Natural killer cell treated with Interleukin-12 subunit alpha and Interleukin-12 subunit beta and Interleukin-15 and Interleukin-18, amount 100 ng/mL, for 72 hours (primary cell): Measurements from ENCODE around the gene HHIP. TPM values are rescaled to one million over a fixed set of nuclear protein-coding genes. Genes with fewer than 3 reads are reported as not detected.

ENCODE experiments used
- ATAC-seq, 2 donors: fragments of 150-1000 bp; cut with Tn5 transposase in 1 of 2; sonication (Bioruptor Pico), chemical (Tn5 transposase) in 1 of 2; 2 replicates each; pipeline ENCODE4 v1.10.0; 2021
- DNase-seq: peaks from one replicate; pipeline ENCODE4 v3.0.0; 2022; ENCODE audit warnings: low spot score
- H3K27ac Mint-ChIP-seq, 2 donors: 1 replicate in 1 of 2; 2 replicates in 1 of 2; pipeline ENCODE4 v1.8.0; 2022; ENCODE audit warnings: mixed read lengths in 2 of 2, mild to moderate bottlenecking in 1 of 2, moderate library complexity in 1 of 2
- H3K27me3 Mint-ChIP-seq, 2 donors: 1 replicate in 1 of 2; 2 replicates in 1 of 2; pipeline ENCODE4 v1.8.0; 2022; ENCODE audit warnings: mixed read lengths in 2 of 2
- H3K36me3 Mint-ChIP-seq: one replicate; pipeline ENCODE4 v1.8.0; 2022; ENCODE audit warnings: mixed read lengths
- H3K4me1 Mint-ChIP-seq, 2 donors: 1 replicate in 1 of 2; 2 replicates in 1 of 2; pipeline ENCODE4 v1.8.0; 2022; ENCODE audit warnings: low read depth in 2 of 2, mixed read lengths in 2 of 2, mild to moderate bottlenecking in 1 of 2
- H3K4me3 Mint-ChIP-seq: one replicate; pipeline ENCODE4 v1.8.0; 2022; ENCODE audit warnings: mixed read lengths
- H3K9me3 Mint-ChIP-seq: 2 replicates; pipeline ENCODE4 v1.8.0; 2022; ENCODE audit warnings: mixed read lengths
- total RNA-seq, 2 donors: library from RNA; stranded (reverse); gene quantifications; one replicate each; pipeline ENCODE4 v1.2.3, GENCODE V29; 2022

Gene HHIP
- total RNA-seq, 2 donors from 2014 or later: not detected

DNA sequence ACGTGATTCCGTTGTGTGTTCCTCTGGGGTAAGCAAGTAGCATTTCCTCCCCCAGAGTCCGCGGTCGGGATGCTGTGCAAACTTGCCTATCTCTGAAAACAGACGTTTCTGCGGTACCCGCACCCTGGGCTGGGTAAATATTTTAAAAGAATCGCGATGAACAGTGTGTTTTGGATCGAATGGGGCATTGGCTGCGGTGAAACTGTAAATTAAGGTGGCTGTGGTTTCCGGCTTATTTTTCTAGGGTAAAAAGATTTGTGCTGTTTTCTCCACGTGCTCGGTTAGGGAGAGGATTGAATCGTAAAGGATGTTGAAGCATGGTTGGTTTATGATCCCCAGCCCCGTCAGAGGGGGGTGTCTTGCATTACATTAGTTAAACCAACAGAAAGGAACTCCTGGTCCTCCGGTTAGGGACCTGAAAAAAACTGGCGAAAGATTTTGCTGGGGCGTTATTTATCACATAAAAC lies 1.2 kb downstream of the HHIP start:
- ATAC-seq (peak; percentile 37 to 38), DNase-seq (no peak)

DNA sequence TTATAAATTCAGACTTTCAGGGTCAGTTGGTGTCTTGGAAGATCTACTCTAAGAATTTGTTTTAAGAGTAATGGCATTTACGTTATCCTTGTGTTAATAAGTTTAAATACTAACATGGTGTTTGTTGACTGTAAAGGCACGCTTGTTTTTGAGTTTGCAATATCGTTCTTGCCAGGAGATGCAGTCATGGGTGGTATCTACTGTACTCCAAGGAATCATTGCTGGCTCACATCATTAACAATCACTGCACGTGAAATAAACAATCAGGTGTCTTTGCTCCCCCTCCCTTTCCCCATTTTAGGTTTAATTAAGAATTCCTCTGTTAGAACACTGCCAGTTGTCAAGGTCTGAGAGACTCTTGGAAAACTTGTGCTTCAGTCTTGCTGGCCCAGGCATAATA lies 1.6 kb downstream of the HHIP start:
- Mint-ChIP-seq H3K27me3 (peaks cover 22 to 34% of the 10 kb centered on the region in 2 donors), H3K36me3 (no peaks in the 10 kb centered on the region), H3K9me3 (no peaks in the 10 kb centered on the region), H3K4me3 (peak overlapping the region; percentile 76), H3K27ac (no peak overlapping the region), H3K4me1 (peaks cover 15 to 24% of the 10 kb centered on the region in 2 donors)
- no peak for DNase-seq
- no peak for ATAC-seq

More for the DNA sequence above, 1.2 kb downstream of the HHIP start:
- Mint-ChIP-seq H3K4me1 (peaks cover 15 to 24% of the 10 kb centered on the region in 2 donors), H3K36me3 (no peaks in the 10 kb centered on the region), H3K27ac (no peak overlapping the region), H3K27me3 (peaks cover 22 to 34% of the 10 kb centered on the region in 2 donors), H3K9me3 (no peaks in the 10 kb centered on the region), H3K4me3 (peak overlapping the region; percentile 76)

DNA sequence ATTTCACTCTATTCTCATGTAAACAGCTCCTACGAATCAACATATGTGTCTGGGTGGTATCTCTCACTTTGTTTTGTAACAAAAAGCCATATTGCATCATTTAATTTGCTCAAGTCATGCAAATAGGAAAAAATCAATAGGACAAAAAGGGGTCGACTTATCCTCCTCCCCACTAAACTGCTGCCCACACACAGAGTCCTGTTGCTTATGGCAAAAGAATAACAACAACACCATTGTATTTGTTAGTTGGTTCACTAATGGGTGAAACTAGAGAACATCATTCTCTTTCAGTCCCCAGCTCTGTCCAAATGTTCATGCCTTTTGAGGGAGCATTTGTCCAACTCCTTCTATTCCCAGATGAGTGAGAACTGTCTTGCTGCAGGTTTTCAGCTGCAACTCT lies 2.1 kb downstream of the HHIP start:
- H3K36me3 Mint-ChIP-seq: no peaks in the 10 kb centered on the region
- no peak overlapping the region for H3K27ac Mint-ChIP-seq
- ATAC-seq (no peak), DNase-seq (no peak)
- H3K9me3 Mint-ChIP-seq: no peaks in the 10 kb centered on the region
- H3K27me3 Mint-ChIP-seq: peaks cover 22 to 34% of the 10 kb centered on the region in 2 donors
- H3K4me1 Mint-ChIP-seq: peaks cover 15 to 24% of the 10 kb centered on the region in 2 donors
- H3K4me3 Mint-ChIP-seq: no peak overlapping the region

DNA sequence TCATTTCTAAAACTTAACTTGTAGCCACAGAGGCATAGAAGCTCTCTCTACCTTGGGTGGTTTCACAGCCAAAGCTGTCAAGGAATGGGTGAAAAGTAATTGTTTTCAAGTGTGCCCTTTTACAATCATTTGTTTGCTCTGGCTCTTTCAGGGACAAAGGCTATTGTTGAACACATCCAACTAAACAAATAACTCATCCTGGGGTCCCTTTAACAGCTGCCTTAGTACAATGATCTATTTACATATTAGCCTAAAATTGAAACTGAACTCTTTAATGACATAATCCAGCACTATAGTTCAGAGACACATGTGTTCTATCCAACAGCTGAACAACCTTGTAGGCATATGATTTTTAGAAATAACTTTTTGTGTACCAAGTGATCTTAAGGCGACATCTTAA lies 3.7 kb downstream of the HHIP start:
- peaks cover 15 to 24% of the 10 kb centered on the region in 2 donors for H3K4me1 Mint-ChIP-seq
- H3K4me3 Mint-ChIP-seq: no peak overlapping the region
- no peaks in the 10 kb centered on the region for H3K9me3 Mint-ChIP-seq
- DNase-seq (no peak), ATAC-seq (no peak)
- H3K36me3 Mint-ChIP-seq: no peaks in the 10 kb centered on the region
- peaks cover 22 to 34% of the 10 kb centered on the region in 2 donors for H3K27me3 Mint-ChIP-seq
- H3K27ac Mint-ChIP-seq: no peak overlapping the region

DNA sequence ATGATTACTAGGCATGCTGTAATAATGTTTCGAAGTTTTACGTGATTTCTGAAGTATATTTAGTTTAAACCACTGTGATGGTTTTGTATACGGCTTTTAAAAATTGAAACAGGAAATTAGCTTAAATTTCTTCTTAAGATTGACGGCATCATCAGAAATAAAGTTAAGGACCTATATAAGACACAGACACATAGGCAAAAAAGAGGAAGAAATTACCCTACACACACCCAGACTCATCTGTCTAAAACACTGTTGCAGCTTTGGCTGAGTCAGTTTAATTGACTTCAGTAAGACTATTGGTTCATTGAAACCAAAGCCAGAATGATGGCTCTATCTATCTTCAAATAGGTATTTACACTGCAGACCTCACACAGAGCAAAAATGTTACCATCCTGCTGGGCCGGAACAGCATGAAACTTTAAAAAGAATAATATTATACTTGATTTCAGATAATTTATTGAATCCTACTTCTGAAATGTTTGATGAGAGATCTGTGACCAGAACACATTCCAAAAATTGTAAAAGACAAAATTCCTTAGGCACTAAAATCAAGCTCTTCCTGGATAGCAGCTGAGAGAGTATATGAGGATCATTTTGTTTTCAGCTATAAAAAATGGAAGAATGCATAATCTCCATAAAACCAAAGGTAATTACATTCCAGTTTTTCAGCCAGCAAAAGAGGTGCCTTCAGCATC lies 4.5 kb downstream of the HHIP start:
- Mint-ChIP-seq H3K4me1 (peaks cover 15 to 24% of the 10 kb centered on the region in 2 donors), H3K27ac (no peak overlapping the region), H3K27me3 (peaks cover 22 to 34% of the 10 kb centered on the region in 2 donors), H3K4me3 (no peak overlapping the region), H3K9me3 (no peaks in the 10 kb centered on the region), H3K36me3 (no peaks in the 10 kb centered on the region)
- DNase-seq (no peak), ATAC-seq (no peak)

DNA sequence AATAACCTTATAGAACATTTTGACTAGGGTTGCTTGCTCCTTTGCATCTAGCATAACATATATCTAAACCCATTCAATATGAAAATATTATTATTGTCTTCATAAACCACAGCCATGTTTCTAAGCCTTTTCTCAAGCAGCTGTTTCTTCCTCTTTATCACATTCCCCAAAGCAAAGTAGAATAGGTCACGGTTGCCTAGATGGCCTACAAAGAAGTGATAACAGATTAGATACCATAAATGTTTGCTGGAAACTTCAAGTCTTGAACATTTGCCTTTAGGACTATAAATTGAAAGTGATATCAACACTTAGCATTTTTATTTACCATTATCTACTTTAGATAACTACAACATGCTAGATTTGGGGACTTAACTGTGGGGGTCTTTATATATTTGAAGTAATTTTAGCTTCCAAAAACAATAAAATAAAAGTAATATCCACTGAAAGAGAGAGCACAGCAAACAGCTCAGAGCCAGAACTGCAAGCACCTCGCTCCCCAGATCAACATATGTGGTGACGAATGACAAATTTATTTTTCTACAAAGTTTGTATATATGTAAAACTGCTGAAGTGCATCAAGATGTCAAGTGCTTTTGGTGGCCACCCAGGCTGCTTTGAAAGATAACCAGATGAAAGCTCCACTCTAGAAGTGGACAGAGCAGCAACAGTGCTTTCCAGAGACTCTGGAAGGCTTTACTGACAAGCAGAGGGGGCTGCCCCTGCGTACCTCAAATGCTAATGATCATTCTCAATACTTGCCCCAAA lies 8.0 kb downstream of the HHIP start:
- no peak overlapping the region for H3K27ac Mint-ChIP-seq
- H3K27me3 Mint-ChIP-seq: peaks cover 4 to 8% of the 10 kb centered on the region in 2 donors
- DNase-seq (no peak), ATAC-seq (no peak)
- no peaks in the 10 kb centered on the region for H3K36me3 Mint-ChIP-seq
- no peak overlapping the region for H3K4me3 Mint-ChIP-seq
- no peaks in the 10 kb centered on the region for H3K9me3 Mint-ChIP-seq
- no peaks in the 10 kb centered on the region for H3K4me1 Mint-ChIP-seq

DNA sequence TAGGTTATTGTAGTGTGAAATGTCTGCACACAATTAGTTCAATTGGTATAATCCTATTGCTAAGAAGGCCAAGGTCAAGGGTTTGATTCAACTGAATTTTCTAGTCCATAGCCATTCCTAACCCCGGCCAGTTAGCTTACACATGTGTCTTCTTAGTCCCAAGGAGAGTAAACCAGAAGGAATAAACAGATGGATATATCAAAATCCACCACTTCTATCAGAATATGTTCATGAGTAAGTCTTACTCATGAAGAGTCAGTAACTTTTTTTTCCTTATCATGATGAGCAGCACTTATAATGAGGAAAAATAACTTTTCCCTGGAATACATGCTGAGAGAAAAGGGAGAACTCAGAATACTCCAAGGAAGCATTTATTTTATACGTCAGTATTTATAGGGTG lies 9.5 kb downstream of the HHIP start:
- no peaks in the 10 kb centered on the region for H3K36me3 Mint-ChIP-seq
- no peak overlapping the region for H3K27ac Mint-ChIP-seq
- no peaks in the 10 kb centered on the region for H3K4me1 Mint-ChIP-seq
- no peaks in the 10 kb centered on the region for H3K9me3 Mint-ChIP-seq
- peaks cover 0 to 4% of the 10 kb centered on the region in 2 donors for H3K27me3 Mint-ChIP-seq
- ATAC-seq (no peak), DNase-seq (no peak)
- no peak overlapping the region for H3K4me3 Mint-ChIP-seq

DNA sequence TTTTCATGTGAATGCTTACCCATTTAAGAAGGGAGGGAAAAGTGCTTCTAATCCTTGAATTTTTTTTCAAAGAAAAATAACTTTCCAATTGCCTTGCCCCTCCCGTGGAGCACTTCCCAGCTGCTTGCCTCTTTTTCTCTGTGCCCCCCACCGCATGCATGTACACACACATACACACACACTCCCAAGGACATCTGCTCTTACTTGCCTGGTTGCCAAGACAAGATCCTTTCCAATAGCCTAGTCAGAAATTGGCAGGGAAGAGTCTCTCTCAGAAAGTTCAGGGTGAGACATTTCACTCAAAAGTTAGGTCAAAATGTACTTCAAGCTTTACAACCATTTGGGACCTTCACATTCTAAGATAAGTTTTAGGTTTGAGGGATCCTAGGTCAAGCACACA lies 10.9 kb downstream of the HHIP start:
- Mint-ChIP-seq H3K36me3 (no peaks in the 10 kb centered on the region), H3K4me3 (no peak overlapping the region), H3K4me1 (no peaks in the 10 kb centered on the region), H3K27me3 (peaks cover 0 to 4% of the 10 kb centered on the region in 2 donors), H3K9me3 (no peaks in the 10 kb centered on the region), H3K27ac (no peak overlapping the region)
- DNase-seq (no peak), ATAC-seq (no peak)

DNA sequence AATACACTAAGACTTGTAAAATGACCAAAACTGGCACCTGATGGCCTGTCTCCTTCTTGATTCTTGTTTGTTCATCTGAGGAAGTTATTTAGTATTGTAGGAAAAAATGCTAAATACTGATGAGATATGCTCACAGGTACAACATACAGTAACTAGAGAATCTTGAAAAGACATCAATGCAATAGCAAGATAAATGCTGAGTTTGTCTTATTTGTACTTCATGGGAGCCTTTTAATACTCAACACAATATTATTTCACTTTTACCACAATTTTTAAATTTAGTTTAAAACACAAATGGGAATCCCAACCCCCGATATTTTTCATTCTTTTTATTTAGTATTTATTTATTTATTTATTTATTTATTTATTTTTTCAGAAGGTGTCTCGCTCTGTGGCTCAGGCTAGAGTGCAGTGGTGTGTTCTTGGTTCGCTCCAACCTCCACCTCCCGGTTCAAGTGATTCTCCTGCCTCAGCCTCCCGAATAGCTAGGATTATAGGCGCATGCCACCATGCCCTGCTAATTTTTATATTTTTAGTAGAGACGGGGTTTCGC lies 12.1 kb downstream of the HHIP start:
- no peak for ATAC-seq
- Mint-ChIP-seq H3K4me3 (no peak overlapping the region), H3K27me3 (peaks cover 0 to 4% of the 10 kb centered on the region in 2 donors), H3K36me3 (no peaks in the 10 kb centered on the region), H3K9me3 (no peaks in the 10 kb centered on the region), H3K27ac (no peak overlapping the region), H3K4me1 (no peaks in the 10 kb centered on the region)
- DNase-seq: no peak

DNA sequence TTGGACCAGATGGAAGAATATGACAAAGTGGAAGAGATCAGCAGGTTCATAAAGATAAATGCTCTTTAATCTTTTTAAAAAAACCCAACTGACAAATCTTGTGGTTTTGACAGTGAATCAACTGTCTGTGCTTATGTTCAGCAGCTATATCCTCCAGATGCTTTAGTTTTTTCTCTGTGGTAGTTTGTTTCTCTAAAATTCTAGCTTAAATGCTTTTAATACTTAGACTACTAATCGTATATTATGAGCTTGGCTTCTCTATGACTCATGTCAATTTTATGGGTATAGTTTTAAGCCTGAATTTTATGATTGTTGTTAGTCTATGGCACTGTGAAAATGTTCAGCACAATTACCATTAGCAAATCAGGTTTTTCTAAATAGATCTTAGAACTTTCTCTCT lies 12.9 kb downstream of the HHIP start:
- no peak overlapping the region for H3K4me3 Mint-ChIP-seq
- peaks cover 0 to 4% of the 10 kb centered on the region in 2 donors for H3K27me3 Mint-ChIP-seq
- H3K36me3 Mint-ChIP-seq: no peaks in the 10 kb centered on the region
- ATAC-seq (no peak), DNase-seq (no peak)
- H3K9me3 Mint-ChIP-seq: no peaks in the 10 kb centered on the region
- no peak overlapping the region for H3K27ac Mint-ChIP-seq
- H3K4me1 Mint-ChIP-seq: peaks cover 0 to under 1% of the 10 kb centered on the region in 2 donors

DNA sequence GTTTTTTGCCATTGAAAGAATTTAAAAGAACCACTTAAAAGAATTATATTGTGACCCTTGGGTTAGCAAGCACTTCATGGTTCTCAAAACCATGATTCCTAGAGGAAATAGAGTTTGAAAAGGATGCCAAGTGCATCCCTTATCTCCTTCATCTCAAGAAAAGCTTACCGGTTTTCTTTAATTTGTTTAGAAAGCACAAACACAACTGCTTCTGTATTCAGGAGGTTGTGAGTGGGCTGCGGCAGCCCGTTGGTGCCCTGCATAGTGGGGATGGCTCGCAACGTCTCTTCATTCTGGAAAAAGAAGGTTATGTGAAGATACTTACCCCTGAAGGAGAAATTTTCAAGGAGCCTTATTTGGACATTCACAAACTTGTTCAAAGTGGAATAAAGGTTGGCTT lies 13.5 kb downstream of the HHIP start:
- no peak for ATAC-seq
- peaks cover 0 to 4% of the 10 kb centered on the region in 2 donors for H3K27me3 Mint-ChIP-seq
- H3K9me3 Mint-ChIP-seq: no peaks in the 10 kb centered on the region
- no peak overlapping the region for H3K27ac Mint-ChIP-seq
- no peak for DNase-seq
- no peaks in the 10 kb centered on the region for H3K36me3 Mint-ChIP-seq
- H3K4me1 Mint-ChIP-seq: peaks cover 0 to 4% of the 10 kb centered on the region in 2 donors
- H3K4me3 Mint-ChIP-seq: no peak overlapping the region

DNA sequence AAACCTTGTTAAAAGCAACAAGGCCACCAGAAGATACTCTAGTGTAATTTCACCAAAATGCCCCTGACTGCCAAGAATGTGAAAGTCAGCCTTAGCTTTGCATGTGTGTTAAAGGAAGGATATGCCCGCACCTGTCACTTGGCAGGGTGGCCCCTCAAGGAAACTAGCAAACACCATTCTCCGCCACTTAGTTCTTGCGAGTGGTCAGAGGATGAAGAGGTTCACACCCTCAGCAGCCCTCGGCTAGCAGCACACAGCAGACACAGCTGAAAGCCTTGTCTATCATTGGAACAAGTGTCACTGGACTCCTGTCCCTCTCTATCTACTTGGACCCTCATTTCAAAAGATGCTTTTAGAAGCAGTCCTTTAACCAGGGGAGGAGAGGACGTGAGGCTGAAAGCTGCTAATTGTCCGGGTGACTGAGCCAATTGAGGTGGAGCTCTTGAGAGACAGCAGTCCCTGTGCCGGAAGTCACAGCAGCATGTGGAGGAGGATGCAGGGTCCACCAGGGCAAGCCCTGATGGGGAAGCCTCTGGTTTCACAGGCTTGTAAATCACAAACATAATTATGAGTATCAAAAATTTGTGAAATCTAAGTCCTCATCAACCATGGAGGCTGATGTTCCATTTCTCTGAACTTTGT lies 18.0 kb downstream of the HHIP start:
- Mint-ChIP-seq H3K4me3 (no peak overlapping the region), H3K4me1 (peaks cover 0 to 4% of the 10 kb centered on the region in 2 donors), H3K27ac (no peak overlapping the region), H3K9me3 (no peaks in the 10 kb centered on the region), H3K36me3 (no peaks in the 10 kb centered on the region), H3K27me3 (peaks cover 0 to 5% of the 10 kb centered on the region in 2 donors)
- ATAC-seq (peak in 1 of 2 donors; percentile 62), DNase-seq (no peak)

DNA sequence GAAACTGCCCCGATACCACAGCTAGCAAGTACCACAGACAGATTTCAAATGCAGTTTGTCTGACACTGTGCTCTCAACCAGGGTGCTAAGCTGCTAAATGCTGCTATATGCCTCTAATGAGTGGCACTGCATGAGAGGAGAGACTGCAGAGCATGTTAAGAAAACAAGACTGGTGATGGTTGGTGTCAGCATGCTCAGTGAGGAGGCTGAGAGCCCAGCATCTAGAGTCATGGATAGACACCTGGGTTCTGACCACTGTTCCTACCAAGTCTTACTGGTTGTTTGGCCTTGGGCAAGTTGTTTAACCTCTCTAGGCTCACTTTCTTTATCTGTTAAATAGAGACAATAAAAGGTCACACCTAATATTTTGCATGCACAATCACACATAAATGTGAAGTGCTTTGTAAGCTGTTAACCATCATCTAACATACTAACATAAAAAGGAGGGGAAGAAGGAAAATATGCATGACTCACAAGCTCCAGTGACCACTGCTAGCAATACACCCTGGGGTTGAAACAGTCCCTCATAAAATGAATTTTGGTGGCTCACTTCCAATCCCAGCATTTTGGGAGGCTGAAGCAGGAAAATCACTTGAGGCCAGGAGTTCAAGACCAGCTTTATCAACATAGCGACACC lies 20.7 kb downstream of the HHIP start:
- peaks cover 0 to 5% of the 10 kb centered on the region in 2 donors for H3K27me3 Mint-ChIP-seq
- no peak for ATAC-seq
- H3K4me3 Mint-ChIP-seq: no peak overlapping the region
- no peak overlapping the region for H3K27ac Mint-ChIP-seq
- no peaks in the 10 kb centered on the region for H3K9me3 Mint-ChIP-seq
- DNase-seq: no peak
- H3K36me3 Mint-ChIP-seq: no peaks in the 10 kb centered on the region
- peaks cover 0 to 4% of the 10 kb centered on the region in 2 donors for H3K4me1 Mint-ChIP-seq
